ENCODE data around the gene PRRG4.

- TF ChIP-seq POLR2A (IDR thresholded peaks at IDR 0.05) (no peak), CTCF (IDR thresholded peaks at IDR 0.05) (no peak)
Measured at GRCh38 chr11:32888805-32889204, 59.1 kb downstream of the PRRG4 start.

Measured in heart left ventricle (tissue), 13 donors.